BJ (cell line): Measurements from ENCODE around the gene ETS1. TPM values are rescaled to one million over a fixed set of nuclear protein-coding genes. Genes with fewer than 3 reads are reported as not detected.

Experiments used
- CTCF ChIA-PET: fragments of 350-600 bp; formaldehyde crosslinking; extraction: SDS; loops from one replicate; lab custom pipeline; 2021; ENCODE audit warnings: antibody characterized with exemption, inconsistent platforms; lab: Yijun Ruan, JAX
- POLR2A ChIA-PET: fragments of 300-600 bp; sonication (Branson Sonifier 250); formaldehyde crosslinking; extraction: SDS; loops from one replicate; lab custom pipeline; 2021; ENCODE audit warnings: antibody characterized with exemption; lab: Charles Lee
- DNase-seq: peaks from one replicate; pipeline ENCODE4 v3.0.0-alpha.2; 2011; ENCODE audit warnings: low read depth
- H3K27me3 ChIP-seq: 2 replicates; pipeline ENCODE4 v1.6.0; 2011; ENCODE audit warnings: low read length; ENCODE audit not compliant: control insufficient read depth, insufficient read depth
- H3K36me3 ChIP-seq: 2 replicates; pipeline ENCODE4 v1.5.1; 2011; ENCODE audit warnings: low read length; ENCODE audit not compliant: control insufficient read depth, insufficient read depth
- H3K4me3 ChIP-seq: 2 replicates; pipeline ENCODE4 v1.5.1; 2011; ENCODE audit warnings: low read depth, mild to moderate bottlenecking, control low read depth, low read length
- polyA plus RNA-seq: library from polyadenylated mRNA; depleted of rRNA; stranded (reverse); fragments of >200 nt; gene quantifications from 2 replicates; pipeline ENCODE4 v1.2.3, GENCODE V29; 2011
- TF ChIP-seq, protein P1 (sequence below): IDR thresholded peaks from 2 replicates; pipeline ENCODE4 v1.5.1; 2011; ENCODE audit warnings: low read depth, mild to moderate bottlenecking, control low read depth, inconsistent platforms, low read length, moderate library complexity; ENCODE audit not compliant: insufficient read depth

The ETS1 gene
- polyA plus RNA-seq, 1 experiment = 38.5 TPM

DNA sequence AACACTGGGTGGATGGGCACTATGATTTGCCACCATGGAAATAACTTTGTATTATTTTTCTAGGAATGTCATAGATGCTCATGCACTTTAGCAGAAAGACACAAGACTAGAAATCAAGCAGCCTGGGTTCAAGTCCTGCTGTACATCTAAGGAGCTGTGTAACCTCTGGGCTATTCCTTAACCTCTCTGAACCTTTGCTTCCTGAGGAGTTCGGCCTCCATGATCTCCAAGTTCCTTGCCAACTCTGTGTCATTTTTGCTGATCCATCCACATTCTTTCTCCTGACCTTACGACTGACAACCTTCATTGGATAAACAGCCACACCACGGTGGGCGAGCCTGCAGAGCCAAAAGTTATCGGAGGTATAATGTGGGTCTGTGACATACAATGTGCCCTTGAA lies 24.1 kb downstream of the ETS1 start:
- ChIA-PET POLR2A (no interaction called here), CTCF (no interaction called here)
- no peak overlapping the region for H3K4me3 ChIP-seq
- H3K36me3 ChIP-seq = no peaks in the 10 kb centered on the region
- H3K27me3 ChIP-seq = peaks cover 15% of the 10 kb centered on the region
- no peak for DNase-seq
- TF ChIP-seq, protein P1, sequence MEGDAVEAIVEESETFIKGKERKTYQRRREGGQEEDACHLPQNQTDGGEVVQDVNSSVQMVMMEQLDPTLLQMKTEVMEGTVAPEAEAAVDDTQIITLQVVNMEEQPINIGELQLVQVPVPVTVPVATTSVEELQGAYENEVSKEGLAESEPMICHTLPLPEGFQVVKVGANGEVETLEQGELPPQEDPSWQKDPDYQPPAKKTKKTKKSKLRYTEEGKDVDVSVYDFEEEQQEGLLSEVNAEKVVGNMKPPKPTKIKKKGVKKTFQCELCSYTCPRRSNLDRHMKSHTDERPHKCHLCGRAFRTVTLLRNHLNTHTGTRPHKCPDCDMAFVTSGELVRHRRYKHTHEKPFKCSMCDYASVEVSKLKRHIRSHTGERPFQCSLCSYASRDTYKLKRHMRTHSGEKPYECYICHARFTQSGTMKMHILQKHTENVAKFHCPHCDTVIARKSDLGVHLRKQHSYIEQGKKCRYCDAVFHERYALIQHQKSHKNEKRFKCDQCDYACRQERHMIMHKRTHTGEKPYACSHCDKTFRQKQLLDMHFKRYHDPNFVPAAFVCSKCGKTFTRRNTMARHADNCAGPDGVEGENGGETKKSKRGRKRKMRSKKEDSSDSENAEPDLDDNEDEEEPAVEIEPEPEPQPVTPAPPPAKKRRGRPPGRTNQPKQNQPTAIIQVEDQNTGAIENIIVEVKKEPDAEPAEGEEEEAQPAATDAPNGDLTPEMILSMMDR = no peak

DNA sequence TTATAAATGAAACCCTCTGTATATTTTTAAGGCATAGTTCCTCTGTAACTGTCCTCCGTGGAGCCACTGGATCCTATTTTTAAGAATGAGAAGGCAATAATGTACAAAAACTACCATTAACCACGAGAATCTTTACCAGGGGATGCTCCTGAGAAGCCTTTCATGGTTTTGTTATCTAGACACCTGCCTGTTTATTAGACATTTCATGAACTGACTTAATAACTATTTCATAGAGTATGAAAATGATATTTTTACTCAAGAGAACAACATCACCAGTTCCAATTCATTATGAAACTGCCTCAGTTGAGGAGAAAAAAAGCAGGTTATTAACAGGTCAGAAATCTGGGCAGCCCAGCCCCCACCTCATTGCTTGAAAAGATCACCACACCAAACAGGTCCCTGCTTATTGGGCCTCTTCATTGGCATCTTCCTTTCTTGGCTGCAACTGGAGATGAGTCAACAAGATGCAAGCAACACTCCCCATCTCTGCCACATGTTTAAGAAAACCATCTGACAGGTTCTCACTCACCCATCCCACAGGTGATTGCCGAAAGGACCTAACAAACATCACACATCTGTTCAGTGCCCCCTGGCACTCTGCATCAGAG lies 27.8 kb downstream of the ETS1 start:
- ChIA-PET POLR2A (no interaction called here), CTCF (no interaction called here)
- DNase-seq = no peak
- TF ChIP-seq, protein P1 = no peak
- Histone ChIP-seq H3K27me3 (peaks cover 6% of the 10 kb centered on the region; the same call in 1 of the 2 replicates), H3K4me3 (no peak overlapping the region), H3K36me3 (no peaks in the 10 kb centered on the region)

DNA sequence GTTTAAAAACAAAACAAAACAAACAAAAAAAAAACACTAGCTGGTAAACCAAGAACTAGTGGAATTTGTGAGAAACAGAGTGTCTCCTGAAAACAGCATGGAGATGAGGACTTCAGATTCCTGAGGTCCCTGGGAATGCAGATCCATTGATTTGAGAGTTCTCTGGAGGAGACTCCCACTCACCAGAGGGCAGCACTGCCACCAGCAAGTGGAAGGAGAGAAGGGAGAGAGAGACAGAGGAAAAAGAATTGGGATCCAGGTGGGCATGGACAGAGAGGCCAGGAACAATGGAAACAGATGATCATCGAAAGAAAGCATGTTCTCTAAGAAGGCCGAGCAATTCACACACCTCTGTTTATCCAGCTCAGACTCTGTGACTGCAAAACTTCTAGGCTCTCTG lies 31.8 kb downstream of the ETS1 start:
- Histone ChIP-seq H3K4me3 (no peak overlapping the region), H3K27me3 (no peaks in the 10 kb centered on the region), H3K36me3 (no peaks in the 10 kb centered on the region)
- ChIA-PET POLR2A (no interaction called here), CTCF (interaction anchor here (0.8 to 3.3 kb wide), 8 partner anchors 9 to 268 kb away, joined by 3 to 15 read pairs (median 3); no protein-coding TSS in a partner anchor)
- TF ChIP-seq, protein P1 = peak; percentile 46
- no peak for DNase-seq

- POLR2A ChIA-PET = no interaction called here
- Histone ChIP-seq H3K36me3 (no peaks in the 10 kb centered on the region), H3K27me3 (no peaks in the 10 kb centered on the region), H3K4me3 (no peak overlapping the region)
- TF ChIP-seq, protein P1 = 0 out of 2 replicates have a peak, but pooled peaks have one; percentile 9
- DNase-seq = no peak
- CTCF ChIA-PET = interaction anchor here (0.6 to 3.3 kb wide), 8 partner anchors 8 to 264 kb away, joined by 3 to 15 read pairs (median 3); no protein-coding TSS in a partner anchor
These were observed 33.5 kb downstream of the ETS1 start for GRCh38 chr11:128553662-128554362.
